ENCODE data around the gene PTPN18. TPM values are rescaled to one million over a fixed set of nuclear protein-coding genes. Genes with fewer than 3 reads are reported as not detected.

The PTPN18 gene, protein sequence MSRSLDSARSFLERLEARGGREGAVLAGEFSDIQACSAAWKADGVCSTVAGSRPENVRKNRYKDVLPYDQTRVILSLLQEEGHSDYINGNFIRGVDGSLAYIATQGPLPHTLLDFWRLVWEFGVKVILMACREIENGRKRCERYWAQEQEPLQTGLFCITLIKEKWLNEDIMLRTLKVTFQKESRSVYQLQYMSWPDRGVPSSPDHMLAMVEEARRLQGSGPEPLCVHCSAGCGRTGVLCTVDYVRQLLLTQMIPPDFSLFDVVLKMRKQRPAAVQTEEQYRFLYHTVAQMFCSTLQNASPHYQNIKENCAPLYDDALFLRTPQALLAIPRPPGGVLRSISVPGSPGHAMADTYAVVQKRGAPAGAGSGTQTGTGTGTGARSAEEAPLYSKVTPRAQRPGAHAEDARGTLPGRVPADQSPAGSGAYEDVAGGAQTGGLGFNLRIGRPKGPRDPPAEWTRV
- total RNA-seq, result 10 to 100 TPM in 8 of 9 donors, 1 to 10 TPM in 1; 9.7 to 42.5 (median 11.1) TPM
- 10 to 100 TPM; 16.3 to 16.8 TPM for polyA plus RNA-seq
- long read RNA-seq, donor 1, partial matches to known transcripts, result 1 of 7 reads
- long read RNA-seq, donor 1, other reads (novel, unspliced or antisense), result 5 of 7 reads
- long read RNA-seq, donor 2, partial matches to known transcripts, result 1 of 5 reads
- long read RNA-seq, donor 2, other reads (novel, unspliced or antisense), result 2 of 5 reads
- long read RNA-seq, donor 3, partial matches to known transcripts, result 0 of 6 reads
- long read RNA-seq, donor 3, other reads (novel, unspliced or antisense), result 5 of 6 reads

DNA sequence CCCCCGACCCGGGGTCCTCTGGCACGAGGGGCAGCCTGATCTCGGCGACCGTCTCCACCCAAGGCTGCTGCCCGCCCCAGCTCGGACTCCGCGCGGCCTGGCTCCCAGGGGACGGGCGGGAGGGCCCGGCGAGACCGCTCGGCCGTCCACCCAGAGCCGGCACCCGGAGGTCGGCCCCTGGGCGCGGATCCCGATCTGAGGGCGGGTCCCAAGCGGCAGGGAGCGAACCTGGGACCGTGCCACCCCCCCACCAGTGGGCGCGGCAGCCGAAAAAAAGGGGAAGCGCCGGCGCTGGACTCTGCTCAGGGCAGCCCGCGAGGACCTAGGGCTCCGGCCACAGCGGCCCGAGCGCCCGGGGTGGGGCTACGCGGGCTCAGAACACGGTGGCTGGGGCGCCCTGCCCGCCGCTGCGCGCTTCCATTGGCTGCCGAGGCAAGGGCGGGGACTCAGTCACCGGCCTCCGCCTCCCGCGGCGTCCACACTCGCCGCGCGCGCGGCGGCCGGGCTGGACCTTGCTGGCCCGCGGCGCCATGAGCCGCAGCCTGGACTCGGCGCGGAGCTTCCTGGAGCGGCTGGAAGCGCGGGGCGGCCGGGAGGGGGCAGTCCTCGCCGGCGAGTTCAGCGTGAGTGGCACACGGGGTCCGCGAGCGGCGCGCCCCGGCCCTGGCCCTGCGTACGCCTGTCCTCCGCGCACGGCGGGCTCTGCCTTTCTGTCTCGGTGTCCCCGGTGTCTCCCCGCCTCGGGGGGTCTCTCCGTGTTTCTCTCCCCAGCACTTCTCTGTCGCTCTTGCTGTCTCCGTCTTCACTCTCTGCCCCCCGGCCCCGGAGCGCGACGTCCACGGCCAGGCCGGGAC, at the start of gene PTPN18:
Gene PTPN18 (plus strand): TSS at position 479 of the 854 bp plus-strand sequence. CDS start 52 bp downstream, at position 531.
- DNase-seq, result peak; percentile 91 to 97 (median 94)
- peak within 1 kb of the TSS; percentile 57 to 91 (median 84) for H3K4me3 ChIP-seq
- H3K4me1 ChIP-seq, result peaks cover 0 to 44% (median 22%) of the 10 kb centered on the region in 12 donors
- peak; percentile 95 to 98 (median 98) for ATAC-seq
- H3K27ac ChIP-seq, result peak within 1 kb of the TSS; percentile 78 to 96 (median 86)
- 0 to 1% (median 1%) methylated on average over 45 to 107 of the region's 107 CpGs for WGBS, 4 donors
- intact Hi-C loops (cut with DNase I), result loop anchor here in 2 of 10 donors (1.0 to 5.0 kb wide), 3 partner anchors 14 to 36 kb away; partner anchors contain the start of gene IMP4 (in 2 of the 2)
- H3K27me3 ChIP-seq, result no peaks in the 10 kb centered on the region
- TF ChIP-seq, protein P1, sequence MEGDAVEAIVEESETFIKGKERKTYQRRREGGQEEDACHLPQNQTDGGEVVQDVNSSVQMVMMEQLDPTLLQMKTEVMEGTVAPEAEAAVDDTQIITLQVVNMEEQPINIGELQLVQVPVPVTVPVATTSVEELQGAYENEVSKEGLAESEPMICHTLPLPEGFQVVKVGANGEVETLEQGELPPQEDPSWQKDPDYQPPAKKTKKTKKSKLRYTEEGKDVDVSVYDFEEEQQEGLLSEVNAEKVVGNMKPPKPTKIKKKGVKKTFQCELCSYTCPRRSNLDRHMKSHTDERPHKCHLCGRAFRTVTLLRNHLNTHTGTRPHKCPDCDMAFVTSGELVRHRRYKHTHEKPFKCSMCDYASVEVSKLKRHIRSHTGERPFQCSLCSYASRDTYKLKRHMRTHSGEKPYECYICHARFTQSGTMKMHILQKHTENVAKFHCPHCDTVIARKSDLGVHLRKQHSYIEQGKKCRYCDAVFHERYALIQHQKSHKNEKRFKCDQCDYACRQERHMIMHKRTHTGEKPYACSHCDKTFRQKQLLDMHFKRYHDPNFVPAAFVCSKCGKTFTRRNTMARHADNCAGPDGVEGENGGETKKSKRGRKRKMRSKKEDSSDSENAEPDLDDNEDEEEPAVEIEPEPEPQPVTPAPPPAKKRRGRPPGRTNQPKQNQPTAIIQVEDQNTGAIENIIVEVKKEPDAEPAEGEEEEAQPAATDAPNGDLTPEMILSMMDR (IDR thresholded peaks at IDR 0.05), result peak; percentile 25 to 80 (median 65)
- peak in 1 of 2 donors; percentile 93 for TF ChIP-seq POLR2A (IDR thresholded peaks at IDR 0.05)
- no peaks in the 10 kb centered on the region for H3K9me3 ChIP-seq
- H3K36me3 ChIP-seq, result peaks cover 0 to 4% (median 0%) of the 10 kb centered on the region in 9 donors

DNA sequence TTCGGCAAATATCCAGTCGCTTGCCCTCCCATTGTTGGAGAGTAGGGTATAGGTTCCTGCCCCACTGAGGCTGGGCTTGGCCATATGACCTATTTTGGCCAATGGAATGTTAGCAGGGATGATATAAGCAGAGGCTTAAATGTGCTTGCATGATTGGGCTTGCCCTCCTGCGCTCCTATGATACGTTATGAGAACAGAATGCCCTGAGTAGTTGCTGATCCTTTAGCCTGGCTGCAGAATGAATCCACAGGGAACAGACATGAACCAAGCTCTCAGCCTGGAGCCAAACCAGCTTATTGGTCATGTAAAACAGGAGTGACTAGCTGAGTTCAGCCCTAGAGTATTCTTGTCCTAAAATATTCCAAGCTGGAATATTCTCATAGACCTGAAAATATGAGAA, 48.0 kb upstream of the PTPN18 start:
- DNase-seq, result no peak
- Histone ChIP-seq H3K27me3 (peaks cover 0 to 2% (median 0%) of the 10 kb centered on the region in 9 donors), H3K36me3 (no peaks in the 10 kb centered on the region), H3K4me1 (peaks cover 0 to 5% (median 0%) of the 10 kb centered on the region in 12 donors), H3K9me3 (no peaks in the 10 kb centered on the region), H3K27ac (no peak overlapping the region), H3K4me3 (no peak overlapping the region)
- intact Hi-C loops (cut with DNase I), result no loop called here
- 86 to 90% (median 88%) methylated on average over 4 of the region's 4 CpGs for WGBS, 4 donors
- TF ChIP-seq POLR2A (IDR thresholded peaks at IDR 0.05), result no peak
- TF ChIP-seq, protein P1 (IDR thresholded peaks at IDR 0.05), result no peak
- ATAC-seq, result no peak

DNA sequence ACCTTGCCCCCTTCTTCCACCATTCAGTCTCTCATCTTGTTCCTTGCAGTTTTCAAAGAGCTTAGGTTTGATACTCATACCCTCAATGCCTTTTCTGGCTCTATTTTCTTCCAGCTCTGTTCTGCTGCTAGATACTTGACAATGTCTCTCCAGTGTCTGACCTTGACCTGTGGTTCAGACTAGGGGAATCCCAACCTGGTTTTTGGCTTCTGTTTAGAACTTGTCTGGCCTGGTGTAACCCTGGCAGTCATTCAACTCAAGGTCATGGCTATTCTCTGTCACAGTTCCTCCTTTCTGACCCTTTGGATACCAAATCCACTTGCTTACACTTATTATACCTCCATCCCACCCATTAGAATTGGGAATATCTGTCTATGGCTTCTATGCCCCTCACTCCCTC, 45.0 kb upstream of the PTPN18 start:
- Histone ChIP-seq H3K9me3 (no peaks in the 10 kb centered on the region), H3K36me3 (no peaks in the 10 kb centered on the region), H3K27ac (no peak overlapping the region), H3K27me3 (peaks cover 0 to 2% (median 0%) of the 10 kb centered on the region in 9 donors), H3K4me3 (no peak overlapping the region), H3K4me1 (peaks cover 0 to 5% (median 0%) of the 10 kb centered on the region in 12 donors)
- intact Hi-C loops (cut with DNase I), result no loop called here
- ATAC-seq, result no peak
- TF ChIP-seq POLR2A (IDR thresholded peaks at IDR 0.05), result no peak
- TF ChIP-seq, protein P1 (IDR thresholded peaks at IDR 0.05), result no peak
- DNase-seq, result no peak

All from heart left ventricle (tissue), 16 donors.